ENCODE measurements around the gene PAPLN. TPM values are rescaled to one million over a fixed set of nuclear protein-coding genes. Genes with fewer than 3 reads are reported as not detected.

PAPLN gene
- total and polyA plus RNA-seq, 2 of the 8 experiments (the other 6 are each of a cell fraction or from before 2014, with no cell fraction given): 14.8 to 25.6 TPM

- TF ChIP-seq POU5F1 (IDR thresholded peaks at IDR 0.05; ENCODE audit: low read depth, low read length) (no peak), CTBP2 (IDR thresholded peaks at IDR 0.05; ENCODE audit: borderline replicate concordance, insufficient read depth, insufficient read length, low read length) (no peak), SRF (IDR thresholded peaks at IDR 0.05; ENCODE audit: low read depth, low read length) (no peak), FOSL1 (IDR thresholded peaks at IDR 0.05; ENCODE audit: insufficient read depth, low read depth, low read length) (no peak), TAF1 (IDR thresholded peaks at IDR 0.05; ENCODE audit: low read depth, low read length) (no peak), EP300 (IDR thresholded peaks at IDR 0.05; ENCODE audit: borderline replicate concordance in 1 of 2, low read depth in 2 of 2, low read length in 2 of 2) (no peak)
Measured at GRCh38 chr14:73251516-73252215, 14.4 kb downstream of the PAPLN start (continued).

All from H1 (cell line).